ENCODE results near the gene FOSB. TPM values are rescaled to one million over a fixed set of nuclear protein-coding genes. Genes with fewer than 3 reads are reported as not detected.

The FOSB gene
- total and polyA plus RNA-seq, 9 of the 15 experiments (the other 6 are each of a cell fraction or from before 2014, with no cell fraction given) = 0.11 to 2.7 (median 0.73) TPM

DNA sequence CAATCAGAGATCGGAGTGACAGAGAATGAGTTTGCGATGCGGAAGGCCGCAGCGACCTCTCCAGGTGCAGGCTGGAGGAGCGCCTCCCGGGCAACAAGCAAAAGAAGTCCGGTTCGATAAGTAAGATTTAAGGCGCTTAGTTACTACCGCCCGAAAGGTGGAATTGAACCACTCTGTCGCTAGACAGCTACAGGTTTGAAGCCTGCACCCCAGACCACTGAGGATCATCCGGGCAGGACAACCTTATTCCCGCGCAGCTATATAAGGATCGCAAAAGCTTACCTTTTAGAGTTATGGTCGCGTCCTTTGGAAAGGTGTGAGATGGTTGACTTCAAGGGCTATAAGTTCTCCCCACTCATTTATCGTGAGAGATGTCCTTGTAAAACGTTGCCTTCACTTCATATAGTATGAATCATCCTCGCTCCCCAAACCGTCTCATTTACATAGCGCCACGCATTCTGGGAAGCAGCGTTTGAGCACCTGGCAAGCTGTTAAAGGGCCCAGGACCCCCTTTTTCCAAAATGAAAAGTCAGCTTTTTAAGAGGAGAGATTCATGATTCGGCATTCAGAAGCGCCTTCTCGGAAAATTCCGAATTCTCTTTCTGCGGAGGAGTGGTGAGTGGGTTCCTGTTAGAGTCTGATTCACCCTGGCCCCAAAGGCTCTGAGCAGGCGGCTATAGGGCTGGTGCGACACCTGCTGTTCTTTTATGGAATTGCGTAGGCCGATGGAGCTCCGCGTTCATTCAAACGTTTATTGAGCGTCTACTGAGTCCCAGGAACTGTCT is 10.8 kb downstream of the FOSB start (continued):
- TF ChIP-seq SRSF7 (optimal IDR thresholded peaks at IDR 0.05; ENCODE audit: low read depth, low read length) (no peak), ZNF212 (CRISPR knock-in tag; IDR thresholded peaks at IDR 0.05) (no peak), NR1H2 (CRISPR knock-in tag; IDR thresholded peaks at IDR 0.05) (no peak), NFIX (CRISPR knock-in tag; IDR thresholded peaks at IDR 0.05; ENCODE audit: low read depth) (no peak), ZNF282 (CRISPR knock-in tag; IDR thresholded peaks at IDR 0.05) (no peak), POLR2G (IDR thresholded peaks at IDR 0.05; ENCODE audit: low read depth, low read length) (no peak), SPI1 (IDR thresholded peaks at IDR 0.05; ENCODE audit: borderline replicate concordance, low read depth, low read length) (no peak), NR2C2 (CRISPR knock-in tag; IDR thresholded peaks at IDR 0.05) (no peak), NR2C2 (tag; IDR thresholded peaks at IDR 0.05) (peak; percentile 53; the same call in 1 of the 2 replicates), ZNF780A (CRISPR knock-in tag; IDR thresholded peaks at IDR 0.05) (no peak), ZKSCAN3 (CRISPR knock-in tag; IDR thresholded peaks at IDR 0.05) (no peak), ZNF507 (tag; conservative IDR thresholded peaks at IDR 0.05) (no peak), CREB1 (IDR thresholded peaks at IDR 0.05) (peak; percentile 19), CREB1 (CRISPR knock-in tag; IDR thresholded peaks at IDR 0.05) (peak; percentile 72), ZNF589 (CRISPR knock-in tag; IDR thresholded peaks at IDR 0.05; ENCODE audit: low read depth) (no peak), NCOR1 (IDR thresholded peaks at IDR 0.05) (peak; percentile 43), KLF13 (tag; IDR thresholded peaks at IDR 0.05; ENCODE audit: borderline replicate concordance, low read depth) (no peak), SMARCC2 (IDR thresholded peaks at IDR 0.05; ENCODE audit: low read depth) (no peak), THRA (IDR thresholded peaks at IDR 0.05) (no peak), ZFP36 (IDR thresholded peaks at IDR 0.05; ENCODE audit: low read depth, low read length, partially characterized antibody) (peak; percentile 5), DMBX1 (CRISPR knock-in tag; IDR thresholded peaks at IDR 0.05; ENCODE audit: borderline replicate concordance) (no peak), ZNF431 (CRISPR knock-in tag; IDR thresholded peaks at IDR 0.05) (peak; percentile 97)
- TF ChIP-seq, protein P1, sequence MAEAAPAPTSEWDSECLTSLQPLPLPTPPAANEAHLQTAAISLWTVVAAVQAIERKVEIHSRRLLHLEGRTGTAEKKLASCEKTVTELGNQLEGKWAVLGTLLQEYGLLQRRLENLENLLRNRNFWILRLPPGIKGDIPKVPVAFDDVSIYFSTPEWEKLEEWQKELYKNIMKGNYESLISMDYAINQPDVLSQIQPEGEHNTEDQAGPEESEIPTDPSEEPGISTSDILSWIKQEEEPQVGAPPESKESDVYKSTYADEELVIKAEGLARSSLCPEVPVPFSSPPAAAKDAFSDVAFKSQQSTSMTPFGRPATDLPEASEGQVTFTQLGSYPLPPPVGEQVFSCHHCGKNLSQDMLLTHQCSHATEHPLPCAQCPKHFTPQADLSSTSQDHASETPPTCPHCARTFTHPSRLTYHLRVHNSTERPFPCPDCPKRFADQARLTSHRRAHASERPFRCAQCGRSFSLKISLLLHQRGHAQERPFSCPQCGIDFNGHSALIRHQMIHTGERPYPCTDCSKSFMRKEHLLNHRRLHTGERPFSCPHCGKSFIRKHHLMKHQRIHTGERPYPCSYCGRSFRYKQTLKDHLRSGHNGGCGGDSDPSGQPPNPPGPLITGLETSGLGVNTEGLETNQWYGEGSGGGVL (CRISPR knock-in tag; IDR thresholded peaks at IDR 0.05) = no peak
